Stimulated activated CD4-positive, alpha-beta T cell treated with anti-CD3 and anti-CD28 coated beads, Interleukin-1b, Interleukin-23, amount 100 ng/mL, for 48 hours (primary cell): ENCODE results near the gene AGAP1.

Experiments used
- DNase-seq: peaks from one replicate; pipeline ENCODE4 v3.0.0-alpha.2; 2020

AGAP1 gene

DNA sequence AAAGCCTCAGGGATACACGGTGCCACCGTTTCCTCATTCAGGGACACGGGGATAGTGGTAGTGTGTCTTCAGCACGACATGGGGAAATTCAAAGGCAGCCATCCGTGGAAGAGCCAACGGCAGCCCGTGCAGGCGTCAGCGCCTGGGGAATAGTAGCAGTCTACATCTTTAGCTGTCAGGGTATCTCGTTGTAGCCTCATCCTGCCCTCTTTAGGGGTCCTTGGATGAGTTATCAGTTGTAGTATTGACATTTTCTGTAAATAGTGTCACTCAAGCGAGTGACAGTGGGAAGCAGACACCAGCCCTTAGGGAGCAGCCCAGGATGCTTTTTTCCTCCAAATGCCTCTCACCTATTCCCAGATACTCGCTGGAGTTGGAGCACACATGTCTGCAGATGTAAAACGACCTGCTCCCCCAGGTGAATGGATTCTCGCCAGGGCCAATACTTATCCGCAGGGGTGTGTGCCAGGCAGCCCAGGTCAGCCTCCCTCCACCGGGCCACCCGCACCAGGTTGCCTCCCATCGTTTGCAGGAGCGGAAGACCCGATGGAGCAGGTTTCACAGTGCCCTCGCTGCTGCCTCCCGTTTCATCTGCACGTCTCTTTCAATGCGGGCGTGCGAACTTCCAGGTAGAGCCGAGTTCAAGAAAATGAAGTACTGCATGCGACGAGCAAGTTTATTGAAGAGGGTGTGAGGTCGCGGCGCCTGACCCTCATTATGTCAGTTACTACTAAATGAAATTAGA is 41.0 kb downstream of the AGAP1 start:
- no peak for DNase-seq

DNA sequence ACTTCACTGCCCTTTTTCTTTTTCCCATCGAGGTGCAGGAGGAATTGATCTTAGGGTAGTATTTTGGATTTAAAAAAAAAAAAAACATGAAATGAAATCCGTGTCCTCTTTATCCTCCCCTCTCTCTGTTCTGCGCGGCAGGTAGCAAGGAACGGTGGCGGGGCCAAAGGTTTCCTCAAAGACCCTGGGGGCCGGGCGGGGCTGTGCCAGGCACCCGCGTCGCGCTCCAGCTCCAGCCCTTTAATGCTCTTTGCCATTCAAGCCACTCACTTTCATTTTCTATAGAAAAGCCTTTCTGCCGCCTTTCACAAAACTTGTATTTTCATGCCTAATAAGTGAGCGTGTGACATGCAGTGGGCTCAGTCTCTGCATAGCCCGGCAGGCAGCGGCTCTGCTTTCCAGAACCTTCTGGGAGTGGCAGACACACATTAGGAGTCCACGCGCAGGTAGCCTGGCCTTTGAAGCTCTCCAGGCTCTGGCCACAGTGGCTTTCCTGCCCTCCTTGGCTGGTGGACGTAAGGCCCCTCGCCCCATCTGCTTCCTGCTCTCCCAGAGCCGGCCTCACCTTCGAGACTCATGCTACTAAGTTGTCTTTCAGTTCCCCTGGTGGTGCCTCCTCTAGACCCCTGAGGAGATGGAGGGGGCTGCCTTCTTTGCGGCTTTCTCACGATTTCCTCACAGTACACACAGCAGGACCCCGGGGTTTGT is 41.7 kb downstream of the AGAP1 start:
- DNase-seq: no peak

DNA sequence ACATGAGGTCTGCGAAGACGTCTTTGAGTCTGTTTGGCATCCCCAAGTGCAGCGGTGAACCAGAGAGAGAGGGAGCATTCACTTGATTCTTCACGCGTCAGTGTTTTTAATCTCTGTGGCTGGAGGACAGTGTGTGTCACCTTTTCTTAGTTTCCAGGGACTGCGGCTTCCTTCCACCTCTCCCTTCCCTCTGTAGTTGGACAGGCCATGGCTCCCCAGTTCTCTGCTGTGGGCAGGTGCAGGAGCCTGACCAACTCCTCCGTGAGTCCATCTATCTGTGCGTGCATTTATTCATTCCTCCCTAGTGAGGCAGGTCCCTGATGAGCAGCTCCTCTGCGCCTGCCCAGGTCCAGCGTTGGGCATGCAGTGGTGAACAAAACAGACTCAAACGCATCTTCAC is 42.9 kb downstream of the AGAP1 start:
- no peak for DNase-seq

DNA sequence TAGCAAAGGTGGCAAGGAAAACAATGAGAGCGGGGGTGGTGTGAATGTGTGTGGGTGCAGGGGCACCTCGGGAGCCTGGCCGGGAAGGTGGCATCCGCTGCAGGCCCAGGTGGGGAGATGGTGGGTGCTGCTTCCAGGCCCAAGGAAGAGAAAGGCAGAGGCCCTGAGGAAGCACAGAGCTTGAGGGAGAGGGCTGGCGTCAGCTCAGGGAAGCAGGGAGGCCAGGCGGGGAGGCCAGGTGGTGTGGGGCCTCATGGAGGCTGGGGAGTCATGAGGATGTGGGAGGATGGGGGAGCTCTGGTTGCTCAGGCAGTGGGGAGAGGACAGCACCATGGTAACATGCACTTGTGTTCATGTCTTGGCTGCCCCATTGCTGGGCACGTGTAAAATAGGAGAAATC is 43.3 kb downstream of the AGAP1 start:
- no peak for DNase-seq

DNA sequence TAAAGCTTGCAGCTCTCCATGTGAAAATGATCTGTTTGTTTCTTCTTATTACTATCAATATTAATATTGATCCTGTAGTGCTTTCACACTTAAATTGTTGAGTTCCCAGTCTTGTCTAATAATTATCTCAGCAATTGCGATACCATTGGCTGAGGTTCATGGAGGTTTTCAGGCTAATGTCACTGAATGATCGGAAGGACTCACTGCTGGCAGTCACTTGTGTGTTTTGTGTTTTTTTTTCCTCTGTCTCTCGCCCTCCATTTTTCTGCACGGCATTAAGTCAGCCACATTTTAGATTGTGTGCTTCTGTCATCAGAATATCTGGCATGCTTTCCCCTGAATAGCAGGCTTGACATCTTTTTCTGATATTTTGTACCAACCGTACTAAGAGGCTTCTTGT is 43.7 kb downstream of the AGAP1 start:
- no peak for DNase-seq

DNA sequence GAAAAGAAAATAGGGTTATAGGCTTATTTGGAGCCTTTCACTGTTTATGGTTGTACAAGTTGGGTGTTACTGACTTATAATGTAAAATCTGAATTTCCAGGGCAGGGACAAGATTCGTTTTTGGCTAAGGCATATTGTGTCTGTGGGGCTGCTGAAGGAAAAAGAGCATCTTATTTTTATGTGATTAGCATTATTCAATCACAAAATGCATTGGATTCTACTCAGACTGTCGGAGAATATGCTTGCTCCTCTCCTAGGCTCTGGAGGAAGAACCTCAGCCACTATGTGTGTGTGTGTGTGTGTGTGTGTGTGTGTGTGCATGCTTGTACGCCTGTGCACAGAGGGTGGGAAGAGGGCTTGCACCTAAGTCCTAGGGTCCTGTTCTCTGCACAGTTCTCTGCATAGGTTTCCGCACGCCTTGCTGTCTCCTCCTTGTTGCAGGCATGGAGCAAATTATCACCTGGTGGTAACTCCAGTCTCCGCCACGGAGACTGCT is 44.3 kb downstream of the AGAP1 start:
- DNase-seq: no peak

GRCh38 chr2:235538981-235539380 is 45.1 kb downstream of the AGAP1 start:
- no peak for DNase-seq

- DNase-seq: no peak
Measured at GRCh38 chr2:235539773-235540172, 45.9 kb downstream of the AGAP1 start.

DNA sequence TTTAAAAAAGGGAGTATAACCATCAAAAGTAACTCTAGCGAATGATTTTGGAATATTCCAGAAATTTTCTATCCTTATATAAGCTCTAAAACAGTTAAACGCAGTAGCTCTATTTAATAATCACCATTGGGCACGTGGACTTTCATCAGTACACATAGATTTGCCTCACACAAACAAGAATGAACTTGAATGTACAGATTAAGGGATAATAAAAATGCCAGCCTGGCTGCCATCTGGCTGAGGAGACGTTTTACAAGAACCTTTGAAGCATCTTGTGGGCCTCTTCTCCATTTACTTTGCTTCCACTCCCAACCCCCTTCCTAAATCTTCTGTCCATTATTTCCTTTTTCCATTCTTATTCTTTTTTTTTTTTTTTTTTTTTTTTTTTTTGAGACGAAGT is 47.2 kb downstream of the AGAP1 start:
- no peak for DNase-seq

DNA sequence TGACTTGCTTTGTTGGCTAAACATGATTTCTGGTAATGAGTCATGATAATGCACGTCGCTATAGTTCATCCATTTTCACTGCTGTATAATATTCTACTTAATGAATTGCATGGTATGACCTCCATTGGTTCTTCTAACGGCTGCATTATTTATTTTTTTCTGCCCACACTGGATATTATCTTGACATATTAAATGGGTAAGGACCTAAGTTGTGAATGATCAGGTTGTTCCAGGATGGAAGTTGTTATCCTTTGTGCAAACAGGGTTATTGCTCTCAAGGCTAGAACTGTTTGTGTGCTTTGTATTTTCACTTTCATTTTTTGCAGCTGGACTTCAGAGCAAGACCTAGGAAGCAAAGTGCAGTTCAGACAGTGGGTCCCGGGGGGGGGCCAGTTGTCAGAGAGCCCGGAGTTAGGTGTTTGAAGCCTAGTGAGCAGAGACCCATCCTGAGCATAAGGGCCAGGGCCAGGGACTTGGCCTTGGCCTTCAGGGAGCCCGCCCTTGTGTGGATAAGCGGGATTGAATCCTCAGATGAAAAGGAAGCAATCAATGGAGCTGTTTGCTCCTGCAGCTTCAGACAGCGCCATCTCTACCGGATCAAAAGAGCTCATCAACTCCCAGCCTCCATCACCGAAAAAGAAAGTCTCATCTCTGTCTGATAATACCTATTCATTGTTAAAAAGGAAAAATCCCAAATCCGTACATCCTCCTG is 48.2 kb downstream of the AGAP1 start:
- DNase-seq: no peak

DNA sequence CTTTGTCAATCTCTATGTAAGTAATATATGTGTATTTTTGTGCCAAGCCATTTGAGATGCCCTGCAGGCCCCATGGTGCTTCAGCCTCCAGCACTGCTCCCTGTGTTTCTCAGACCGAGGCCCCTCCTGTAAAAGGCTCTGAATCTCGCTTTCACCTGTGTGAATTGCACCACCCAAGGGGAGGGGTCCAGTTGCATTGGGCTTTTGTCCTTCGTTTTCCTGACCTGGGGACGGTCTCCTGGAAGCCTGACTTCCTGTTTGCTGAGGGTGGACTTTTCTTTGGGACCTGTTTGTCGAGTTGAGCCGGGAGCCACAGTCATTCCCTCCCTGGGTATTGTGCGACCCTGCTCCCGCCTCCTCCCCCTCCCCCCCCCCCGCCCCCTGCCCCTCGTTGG is 48.9 kb downstream of the AGAP1 start:
- DNase-seq: no peak

- peak; percentile 10 for DNase-seq
Measured at GRCh38 chr2:235543128-235543750, 49.4 kb downstream of the AGAP1 start.

- DNase-seq: no peak
Measured at GRCh38 chr2:235543851-235544688, 50.2 kb downstream of the AGAP1 start.

- no peak for DNase-seq
Measured at GRCh38 chr2:235544689-235544969, 50.8 kb downstream of the AGAP1 start.

DNA sequence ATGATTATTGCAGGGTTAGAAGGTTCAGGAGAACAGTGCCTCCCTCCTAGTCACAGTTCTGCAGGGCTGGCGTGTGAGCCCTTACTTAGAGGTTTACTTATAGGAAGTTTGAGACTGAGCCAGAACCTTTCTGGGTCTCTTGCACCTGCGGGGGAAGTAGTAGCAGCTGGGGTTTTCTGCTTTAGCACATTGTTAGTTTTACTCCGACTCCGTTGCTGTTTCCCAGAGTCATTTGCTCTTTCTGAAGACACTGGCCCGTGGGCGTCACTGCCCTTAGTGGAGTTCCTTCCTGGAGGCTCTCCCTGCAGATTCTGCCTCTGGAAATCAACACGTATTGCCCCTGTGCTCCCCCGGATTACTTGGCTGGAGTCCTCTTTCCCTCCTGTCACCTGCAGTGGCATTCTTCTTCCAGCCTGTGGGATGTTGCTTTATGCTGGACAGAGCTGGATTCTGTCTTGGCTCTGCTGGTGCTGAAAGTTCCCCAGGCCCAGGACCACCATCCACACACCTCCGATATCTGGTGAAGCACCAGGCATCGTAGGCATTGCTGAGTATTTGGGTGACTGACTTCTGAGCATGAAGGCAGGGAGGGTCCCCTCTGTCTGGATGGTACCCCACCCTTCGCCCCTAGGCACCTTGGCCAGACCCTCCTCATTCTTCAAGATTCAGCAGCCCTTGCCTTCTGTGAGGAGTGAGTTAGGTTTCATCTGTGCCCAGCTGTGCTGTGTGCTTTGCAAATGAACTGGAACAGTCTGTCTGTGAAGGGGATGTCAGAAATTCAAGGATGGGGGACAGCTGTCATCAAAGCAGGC is 51.7 kb downstream of the AGAP1 start:
- DNase-seq: no peak

GRCh38 chr2:235546151-235546435 is 52.2 kb downstream of the AGAP1 start:
- no peak for DNase-seq

- no peak for DNase-seq
Measured at GRCh38 chr2:235546436-235546835, 52.6 kb downstream of the AGAP1 start.

- DNase-seq: no peak
Measured at GRCh38 chr2:235549735-235550377, 56.0 kb downstream of the AGAP1 start.

DNA sequence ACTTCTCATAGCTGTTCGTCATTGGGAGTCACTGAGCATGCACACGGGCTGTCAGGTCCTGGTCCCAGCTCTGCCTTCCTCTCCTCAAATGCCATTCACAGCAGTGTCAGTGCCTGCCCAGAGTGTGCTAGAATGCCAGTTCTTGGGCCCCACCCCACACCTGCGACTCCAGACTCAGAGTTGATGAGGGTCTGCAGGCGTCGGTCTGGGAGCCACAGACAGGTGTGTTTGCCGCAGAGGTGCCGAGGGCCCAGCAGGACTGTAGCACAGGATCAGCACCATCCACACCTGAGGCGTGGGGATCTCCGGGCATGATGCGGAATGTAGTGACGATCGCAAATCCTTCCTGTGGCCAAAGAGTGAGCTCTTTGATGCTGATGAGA is 56.5 kb downstream of the AGAP1 start:
- no peak for DNase-seq

GRCh38 chr2:235550946-235551345 is 57.1 kb downstream of the AGAP1 start:
- DNase-seq: no peak

GRCh38 chr2:235551965-235552364 is 58.1 kb downstream of the AGAP1 start:
- no peak for DNase-seq

GRCh38 chr2:235552671-235553070 is 58.8 kb downstream of the AGAP1 start:
- no peak for DNase-seq
